ENCODE measurements around the gene TEDC2. TPM values are rescaled to one million over a fixed set of nuclear protein-coding genes. Genes with fewer than 3 reads are reported as not detected.

Gene TEDC2
- total RNA-seq, 4 donors from 2014 or later = 1.3 to 2.5 (median 1.8) TPM; not detected in 1

GRCh38 chr16:2507052-2507659 is 47.2 kb downstream of the TEDC2 start:
- WGBS, 2 donors = 64 to 75% methylated on average over 10 to 13 of the region's 14 CpGs
- H3K4me1 ChIP-seq = peaks cover 0 to 23% (median 8%) of the 10 kb centered on the region in 4 donors
- no peak overlapping the region for H3K4me3 ChIP-seq
- no peak for DNase-seq (ENCODE audit: low spot score in 2 of 2)
- H3K27ac ChIP-seq = peak overlapping the region in 3 of 4 donors; percentile 53 to 79 (median 61)
- H3K9me3 ChIP-seq = no peaks in the 10 kb centered on the region
- peak in 1 of 2 donors; percentile 19 for TF ChIP-seq POLR2A (IDR thresholded peaks at IDR 0.05)
- TF ChIP-seq EP300 (IDR thresholded peaks at IDR 0.05) = peak in 1 of 2 donors; percentile 7
- no peak for TF ChIP-seq CTCF (IDR thresholded peaks at IDR 0.05)
- H3K27me3 ChIP-seq = no peaks in the 10 kb centered on the region
- H3K36me3 ChIP-seq = no peaks in the 10 kb centered on the region

GRCh38 chr16:2507665-2508064 is 47.8 kb downstream of the TEDC2 start:
- Histone ChIP-seq H3K9me3 (no peaks in the 10 kb centered on the region), H3K27me3 (no peaks in the 10 kb centered on the region), H3K4me1 (peaks cover 0 to 23% (median 7%) of the 10 kb centered on the region in 4 donors), H3K4me3 (no peak overlapping the region), H3K27ac (peak overlapping the region in 3 of 4 donors; percentile 53 to 79 (median 61)), H3K36me3 (no peaks in the 10 kb centered on the region)
- 73 to 76% methylated on average over 6 to 7 of the region's 11 CpGs for WGBS, 2 donors
- no peak for TF ChIP-seq POLR2A (IDR thresholded peaks at IDR 0.05)
- TF ChIP-seq EP300 (IDR thresholded peaks at IDR 0.05) = peak in 1 of 2 donors; percentile 46
- no peak for TF ChIP-seq CTCF (IDR thresholded peaks at IDR 0.05)
- DNase-seq (ENCODE audit: low spot score in 2 of 2) = no peak

- 85 to 86% methylated on average over 18 of the region's 18 CpGs for WGBS, 2 donors
- Histone ChIP-seq H3K4me1 (peaks cover 0 to 24% (median 8%) of the 10 kb centered on the region in 4 donors), H3K27ac (no peak overlapping the region), H3K9me3 (no peaks in the 10 kb centered on the region), H3K36me3 (no peaks in the 10 kb centered on the region), H3K27me3 (no peaks in the 10 kb centered on the region), H3K4me3 (no peak overlapping the region)
- no peak for DNase-seq (ENCODE audit: low spot score in 2 of 2)
- TF ChIP-seq CTCF (IDR thresholded peaks at IDR 0.05) (no peak), POLR2A (IDR thresholded peaks at IDR 0.05) (no peak), EP300 (IDR thresholded peaks at IDR 0.05) (no peak)
Observed at GRCh38 chr16:2508722-2509400, 49.0 kb downstream of the TEDC2 start.

GRCh38 chr16:2511128-2511800 is 51.4 kb downstream of the TEDC2 start:
- peak; percentile 65 to 71 for DNase-seq (ENCODE audit: low spot score in 2 of 2)
- Histone ChIP-seq H3K4me3 (peak overlapping the region in 1 of 4 donors; percentile 13), H3K4me1 (peaks cover 0 to 40% (median 22%) of the 10 kb centered on the region in 4 donors), H3K27ac (peak overlapping the region in 2 of 4 donors; percentile 8 to 52), H3K36me3 (peaks cover 0 to under 1% (median 0%) of the 10 kb centered on the region in 3 donors), H3K27me3 (no peaks in the 10 kb centered on the region), H3K9me3 (no peaks in the 10 kb centered on the region)
- WGBS, 2 donors = 38 to 47% methylated on average over 24 of the region's 24 CpGs
- TF ChIP-seq CTCF (IDR thresholded peaks at IDR 0.05) (no peak), POLR2A (IDR thresholded peaks at IDR 0.05) (no peak), EP300 (IDR thresholded peaks at IDR 0.05) (peak in 1 of 2 donors; percentile 26)
